GM18868 (cell line): ENCODE results near the gene LILRA2.
"Not testable (repeated sequence)": the region's sequence is repeated elsewhere in the genome, so short reads cannot be mapped to it uniquely, and the experiment has no call there.

Experiments used
- ATAC-seq: cut with Tn5 transposase; IDR thresholded peaks from one replicate; pipeline ENCODE4 v1.9.1; 2021; ENCODE audit warnings: mild to moderate bottlenecking, moderate library complexity; ENCODE audit not compliant: unreplicated experiment

Gene LILRA2

DNA sequence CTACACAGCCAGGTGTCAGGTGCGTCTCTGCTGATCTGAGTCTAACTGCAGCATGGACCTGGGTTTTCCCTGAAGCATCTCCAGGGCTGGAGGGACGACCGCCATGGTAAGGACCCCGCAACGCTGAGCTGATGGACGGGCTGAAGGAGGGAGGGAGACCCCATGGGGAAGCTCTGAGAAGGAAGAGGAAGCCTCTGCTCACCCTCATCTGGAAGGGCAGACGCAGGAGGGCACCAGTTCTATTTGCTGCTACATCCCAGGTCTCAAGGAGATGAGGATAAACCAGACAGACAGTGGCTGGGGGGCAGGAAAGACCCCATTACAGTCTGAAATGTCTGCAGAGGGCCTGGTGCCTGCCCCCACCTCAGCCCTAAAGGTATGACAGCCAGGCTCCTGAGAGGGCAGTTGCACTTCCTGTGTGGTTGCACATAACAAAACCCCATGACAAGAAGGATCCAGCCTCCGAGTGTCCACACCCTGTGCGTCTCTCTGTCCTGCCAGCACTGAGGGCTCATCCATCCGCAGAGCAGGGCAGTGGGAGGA is at the start of gene LILRA2:
LILRA2 (plus strand) TSS at position 461 of the 543 bp plus-strand sequence. CDS start 89 bp downstream, outside the sequence.
- ATAC-seq, result peak; percentile 51

DNA sequence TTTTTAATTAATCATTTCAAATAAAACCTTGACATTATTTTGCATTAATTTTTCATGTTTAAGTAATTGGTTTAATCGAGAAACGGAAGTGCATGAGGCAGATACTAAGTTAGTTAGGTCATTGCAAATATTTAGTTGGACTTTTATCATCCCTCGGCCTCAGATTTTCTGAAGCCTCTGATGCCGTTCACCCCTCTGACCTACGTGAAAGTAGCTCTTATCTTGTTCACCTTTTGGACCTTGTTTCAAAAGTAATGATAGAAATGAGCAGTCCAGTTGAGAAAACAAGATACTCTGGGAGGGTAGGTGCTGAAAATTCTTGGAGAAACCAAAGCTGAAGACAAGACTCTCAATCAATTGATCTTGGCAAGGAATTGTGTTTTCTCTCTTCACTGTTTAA is 48.0 kb upstream of the LILRA2 start:
- ATAC-seq, result no peak

DNA sequence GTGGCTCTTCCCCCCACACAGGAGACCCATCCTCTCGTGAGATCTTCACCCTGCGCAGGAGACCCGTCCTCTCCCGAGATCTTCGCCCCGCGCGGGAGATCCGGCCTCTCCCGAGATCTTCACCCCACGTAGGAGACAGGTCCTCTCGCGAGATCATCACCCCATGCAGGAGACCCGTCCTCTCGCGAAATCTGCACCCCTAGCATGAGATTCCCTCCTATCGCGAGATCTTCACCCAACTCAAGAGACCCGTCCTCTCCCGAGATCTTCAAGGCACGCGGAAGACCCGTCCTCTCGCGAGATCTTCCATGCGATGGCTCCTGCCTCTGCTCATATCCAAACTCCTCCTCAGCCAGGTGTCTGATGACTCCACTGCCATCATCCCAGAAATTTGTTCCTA is 46.6 kb upstream of the LILRA2 start:
- no peak for ATAC-seq

DNA sequence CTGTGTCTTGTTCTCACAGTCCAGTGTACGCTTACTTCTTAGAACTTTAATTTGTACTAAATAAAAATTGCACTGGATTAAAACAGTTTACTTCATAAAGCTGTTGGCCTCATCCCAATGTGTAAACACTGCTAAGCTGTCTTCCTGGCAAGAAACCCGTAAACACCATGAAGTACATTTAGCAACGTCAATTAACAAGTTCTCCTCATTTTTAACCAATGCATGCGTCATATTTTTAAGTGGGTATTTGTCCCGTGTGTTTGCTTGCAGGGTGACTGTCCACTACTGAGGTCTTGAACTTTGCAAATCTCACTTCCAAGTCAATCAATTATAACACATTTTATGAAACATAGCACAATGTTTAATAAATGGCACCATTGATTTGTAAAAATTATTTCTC is 42.7 kb upstream of the LILRA2 start:
- ATAC-seq, result no peak

DNA sequence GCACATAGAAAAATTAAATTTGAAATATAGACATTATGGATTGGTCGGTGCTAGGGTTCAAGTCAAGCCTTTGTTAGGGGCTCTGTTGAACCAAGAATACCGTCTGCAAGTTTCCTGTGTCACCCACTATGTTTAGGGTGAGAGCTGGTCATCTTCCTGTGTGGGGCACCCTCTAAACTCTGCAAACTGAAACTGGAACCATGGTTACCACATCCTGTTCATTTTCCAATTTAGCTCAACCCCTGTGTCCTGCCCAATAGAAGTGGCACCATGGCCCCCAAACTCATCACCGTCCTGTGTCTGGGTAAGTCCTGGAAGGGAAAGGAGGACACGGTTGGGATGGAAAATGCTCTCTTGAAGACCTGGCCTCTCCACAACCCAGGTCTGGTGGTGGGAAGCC is 41.1 kb upstream of the LILRA2 start:
- no peak for ATAC-seq

DNA sequence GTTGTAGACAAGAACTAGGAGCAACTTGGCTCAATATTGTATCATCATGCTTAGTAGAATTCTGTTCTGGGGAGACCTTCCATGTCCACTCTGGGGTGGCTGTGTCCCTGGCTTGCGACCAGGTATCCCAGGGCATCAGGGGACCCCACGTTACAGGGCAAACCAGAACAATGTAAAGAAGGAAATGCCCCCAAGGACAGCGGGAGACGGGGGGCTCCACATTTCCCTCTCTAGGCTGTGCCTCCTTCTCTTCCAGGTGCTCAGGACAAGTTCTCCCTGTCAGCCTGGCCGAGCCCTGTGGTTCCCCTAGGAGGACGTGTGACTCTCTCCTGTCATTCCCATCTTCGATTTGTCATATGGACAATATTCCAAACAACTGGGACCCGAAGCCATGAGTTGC is 40.1 kb upstream of the LILRA2 start:
- ATAC-seq, result no peak

DNA sequence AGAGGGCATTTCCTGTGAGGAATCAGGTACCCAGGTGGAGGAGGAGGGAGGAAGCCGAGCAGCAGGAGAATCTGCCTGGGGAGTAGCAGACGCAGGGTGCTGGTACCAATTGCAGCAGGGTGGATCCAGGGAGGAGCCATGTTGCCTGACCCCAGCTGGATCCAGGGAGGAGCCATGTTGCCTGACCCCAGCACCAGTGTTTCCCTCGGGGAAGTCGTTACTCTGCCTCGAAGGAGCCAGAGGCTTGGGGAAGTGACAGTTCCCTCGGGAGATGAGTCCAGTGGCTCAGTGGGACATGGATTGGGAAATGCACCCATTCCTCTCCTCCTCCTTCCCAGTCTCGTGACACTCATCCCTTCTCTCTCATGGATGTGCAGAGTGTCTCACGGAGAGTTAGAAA is 39.4 kb upstream of the LILRA2 start:
- ATAC-seq, result no peak

DNA sequence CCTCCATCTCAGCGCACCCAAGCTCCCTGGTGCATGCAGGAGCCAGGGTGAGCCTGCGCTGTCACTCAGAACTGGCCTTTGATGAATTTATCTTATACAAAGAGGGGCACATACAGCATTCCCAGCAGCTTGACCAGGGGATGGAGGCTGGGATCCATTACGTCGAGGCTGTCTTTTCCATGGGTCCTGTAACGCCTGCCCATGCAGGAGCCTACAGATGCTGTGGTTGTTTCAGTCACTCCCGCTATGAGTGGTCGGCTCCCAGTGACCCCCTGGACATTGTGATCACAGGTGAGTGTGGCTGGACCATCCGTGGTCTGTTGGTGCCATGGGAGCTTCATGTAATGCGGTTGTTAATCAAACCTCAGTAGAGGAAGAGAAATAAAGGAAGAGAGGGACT is 38.0 kb upstream of the LILRA2 start:
- ATAC-seq, result no peak

DNA sequence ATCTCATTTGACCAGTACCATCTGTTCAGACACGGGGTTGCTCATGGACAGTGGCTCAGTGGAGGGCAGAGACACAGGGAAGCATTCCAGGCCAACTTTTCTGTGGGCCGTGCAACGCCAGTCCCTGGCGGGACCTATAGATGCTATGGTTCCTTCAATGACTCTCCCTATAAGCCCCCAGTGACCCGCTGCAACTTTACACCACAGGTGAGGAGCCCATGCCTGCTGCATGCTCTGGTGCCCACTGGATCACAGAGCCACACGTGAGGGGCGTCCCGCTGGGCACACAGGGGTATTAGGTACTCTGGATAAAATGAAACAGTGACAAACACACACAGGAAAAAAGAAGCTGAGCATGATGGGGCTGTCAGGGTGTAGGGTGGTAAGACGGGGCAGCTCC is 36.6 kb upstream of the LILRA2 start:
- ATAC-seq, result no peak

DNA sequence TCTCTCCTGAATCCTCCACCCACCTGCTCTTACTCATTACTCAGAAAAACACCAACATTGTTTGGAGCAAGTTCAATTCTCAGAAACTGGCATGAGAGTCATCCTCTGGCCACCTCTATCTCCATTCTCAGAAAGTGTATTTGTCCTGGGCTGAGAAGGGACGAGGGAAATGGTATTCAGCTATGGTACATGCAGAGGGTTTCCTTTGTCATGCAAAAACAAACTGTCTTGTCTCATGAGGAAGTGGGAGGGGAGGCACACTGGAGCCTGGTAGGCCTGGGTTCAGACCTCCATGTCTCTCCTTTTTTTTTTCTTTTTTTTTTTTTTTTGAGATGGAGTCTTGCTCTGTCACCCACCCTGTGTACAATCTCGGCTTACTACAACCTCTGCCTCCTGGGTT is 31.9 kb upstream of the LILRA2 start:
- no peak for ATAC-seq

DNA sequence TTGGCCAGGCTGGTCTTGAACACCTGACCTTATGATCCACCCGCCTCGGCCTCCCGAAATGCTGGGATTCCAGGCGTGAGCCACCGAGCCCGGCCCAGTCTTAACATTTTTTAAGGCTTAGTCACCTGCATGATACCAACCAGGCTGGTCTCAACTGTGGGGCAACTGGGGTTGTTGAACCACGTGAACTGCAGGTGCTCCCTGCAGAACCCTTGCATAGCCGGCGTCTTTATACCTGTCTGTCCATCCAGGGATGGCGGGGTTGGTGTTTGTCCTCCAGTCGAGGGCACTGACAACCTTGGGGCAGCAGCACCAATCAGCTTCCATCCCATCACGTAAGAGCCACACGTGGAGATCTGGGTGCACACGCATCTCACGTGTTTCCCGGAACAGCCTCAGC is 24.8 kb upstream of the LILRA2 start:
- no peak for ATAC-seq

DNA sequence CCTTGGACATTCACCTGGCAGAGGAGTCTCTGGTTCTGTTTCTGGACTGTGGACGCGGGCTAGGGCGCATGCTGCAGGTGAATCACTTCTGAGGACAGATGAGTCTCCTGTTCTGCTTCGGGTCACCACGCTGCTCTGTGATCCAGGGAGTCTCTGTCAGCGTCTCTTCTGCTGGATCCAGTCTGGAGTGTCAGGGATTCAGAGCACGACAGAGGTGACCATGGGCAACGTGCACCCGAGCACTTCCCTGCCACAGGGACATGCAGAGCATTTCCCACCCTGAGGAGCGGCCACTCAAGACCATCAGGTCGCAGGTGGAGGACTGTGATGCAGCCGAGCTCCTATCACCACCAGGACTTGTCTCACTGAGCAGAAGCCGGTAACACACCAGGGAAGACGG is 24.4 kb upstream of the LILRA2 start:
- no peak for ATAC-seq

DNA sequence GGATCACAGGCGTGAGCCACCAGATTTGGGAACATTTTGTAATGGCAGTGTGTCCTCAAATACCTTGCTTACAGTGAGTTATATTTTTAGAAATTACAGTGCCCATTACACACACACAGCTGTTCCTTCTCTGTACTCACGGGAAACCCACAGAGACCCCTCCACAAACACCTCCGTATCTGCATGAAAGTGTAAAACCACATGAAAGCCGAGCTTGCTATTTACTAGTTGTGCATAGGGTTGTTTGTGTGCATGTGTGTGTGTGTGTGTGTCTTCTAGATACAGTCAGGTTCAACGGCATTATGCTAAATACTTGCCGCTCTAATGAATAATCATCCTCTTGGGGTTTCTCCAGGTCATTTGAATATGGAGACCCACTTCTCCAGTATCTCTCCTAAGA is 22.3 kb upstream of the LILRA2 start:
- no peak for ATAC-seq

DNA sequence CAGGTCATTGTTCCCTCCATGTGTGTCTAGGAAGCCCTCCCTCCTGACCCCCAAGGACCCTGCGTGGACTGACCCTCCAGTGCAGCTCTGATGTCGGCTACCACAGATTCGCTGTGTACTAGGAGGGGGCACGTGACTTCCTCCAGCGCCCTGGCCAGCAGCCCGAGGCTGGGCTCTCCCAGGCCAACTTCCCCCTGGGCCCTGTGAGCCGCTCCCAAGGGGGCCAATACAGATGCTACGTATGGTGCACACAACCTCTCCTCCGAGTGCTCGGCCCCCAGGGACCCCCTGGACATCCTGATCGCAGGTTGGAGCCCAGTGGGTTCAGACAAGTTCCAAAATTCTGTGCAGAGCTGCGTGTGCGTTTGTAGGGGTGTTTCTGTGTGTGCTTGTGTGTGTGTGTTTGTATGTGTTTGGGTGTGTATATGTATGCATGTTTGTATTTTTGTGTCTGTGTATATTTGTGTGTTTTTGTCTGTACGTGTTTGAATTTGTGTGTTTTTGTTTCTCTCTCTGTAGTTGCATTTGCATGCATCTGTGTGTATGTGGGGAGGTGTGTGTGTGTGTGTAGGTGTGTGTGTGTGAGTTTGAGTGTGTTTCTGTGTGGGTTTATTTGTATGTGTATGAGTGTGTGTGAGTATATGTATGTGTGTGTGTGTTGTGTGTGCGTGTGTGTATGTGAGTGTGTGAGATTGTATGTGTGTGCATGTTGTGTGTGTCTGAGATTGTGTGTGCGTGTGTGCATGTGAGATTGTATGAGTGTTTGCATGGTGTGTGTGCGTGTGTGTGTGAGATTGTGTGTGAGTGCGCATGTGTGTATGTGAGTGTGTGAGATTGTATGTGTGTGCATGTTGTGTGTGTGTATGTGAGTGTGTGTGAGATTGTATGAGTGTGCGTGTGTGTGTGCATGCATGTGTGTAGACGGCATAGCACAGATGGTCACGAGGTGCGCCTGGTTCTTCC is 21.4 kb upstream of the LILRA2 start:
- no peak for ATAC-seq

DNA sequence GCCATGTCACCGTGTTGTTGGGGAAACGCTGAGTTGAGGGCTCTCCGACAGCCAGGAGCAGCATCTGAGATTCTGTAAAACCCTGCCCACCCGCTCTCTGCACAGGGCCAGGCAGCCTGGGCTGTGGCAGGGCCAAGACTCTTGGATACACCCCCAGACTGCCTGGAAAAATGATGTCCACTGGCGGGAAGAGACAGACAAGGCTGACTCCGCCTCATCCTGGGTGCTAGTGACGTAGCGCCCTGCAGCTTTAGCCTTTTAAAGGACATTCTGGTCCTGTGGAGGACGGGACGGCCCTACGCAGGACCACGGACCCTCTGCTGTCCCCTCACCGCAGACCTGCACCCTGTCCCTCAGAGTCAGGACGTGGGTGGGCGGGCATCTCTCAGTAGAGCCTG is 20.7 kb upstream of the LILRA2 start:
- ATAC-seq, result no peak

DNA sequence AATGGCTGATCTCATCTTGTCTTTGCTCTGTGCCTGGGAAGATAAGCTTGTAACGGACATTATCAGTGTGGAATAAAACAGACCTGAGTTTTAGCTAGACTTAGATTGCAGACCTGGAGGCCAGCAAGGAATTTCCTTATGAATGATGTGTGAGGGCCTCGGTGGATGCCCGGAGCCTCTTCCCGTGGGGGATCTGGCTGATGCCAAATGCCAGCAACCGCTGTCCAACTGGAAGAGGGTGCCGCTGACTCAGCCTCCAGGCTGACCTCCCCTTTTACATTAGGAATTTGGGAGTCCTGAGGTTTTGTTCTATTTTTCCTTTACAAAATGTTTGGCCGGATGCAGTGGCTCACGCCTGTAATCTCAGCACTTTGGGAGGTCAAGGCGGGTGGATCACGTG is 19.6 kb upstream of the LILRA2 start:
- ATAC-seq, result no peak

DNA sequence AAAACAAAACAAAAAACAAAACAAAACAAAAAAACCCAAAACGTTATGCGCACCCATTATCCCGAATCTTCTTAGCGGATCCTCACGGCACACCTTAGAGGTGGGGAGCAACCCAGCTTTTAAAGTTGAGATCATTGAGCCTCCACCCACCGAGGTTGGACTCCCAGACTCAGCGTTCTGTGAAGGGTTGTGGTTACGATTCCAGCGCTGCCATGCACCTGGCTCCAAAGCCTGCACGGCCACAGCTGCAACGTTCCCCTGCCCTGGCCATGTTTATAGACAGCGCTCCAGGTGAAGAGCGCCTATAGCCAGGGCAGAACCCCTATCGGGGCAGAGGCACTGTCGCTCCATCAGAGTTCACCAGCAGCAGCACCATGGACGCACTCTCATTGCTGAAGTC is 18.7 kb upstream of the LILRA2 start:
- no peak for ATAC-seq

DNA sequence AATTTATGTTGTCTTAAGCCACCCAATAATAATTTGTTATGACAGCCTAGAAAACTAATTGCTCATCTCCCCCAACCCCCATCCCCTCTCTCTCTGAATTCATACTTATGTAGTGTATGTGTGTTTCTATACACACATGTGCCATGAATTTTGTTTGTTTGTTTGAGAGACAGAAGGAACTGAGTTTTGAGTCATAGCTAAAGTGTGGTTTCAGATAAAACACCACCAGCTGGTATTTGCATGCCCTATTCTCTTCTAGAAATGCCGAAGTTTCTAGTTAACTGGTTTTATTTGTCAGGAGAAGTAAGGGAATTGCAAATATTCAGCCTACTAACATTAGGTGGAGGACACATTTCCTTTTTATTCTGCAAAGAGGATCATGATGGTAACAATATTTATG is 17.4 kb upstream of the LILRA2 start:
- no peak for ATAC-seq

DNA sequence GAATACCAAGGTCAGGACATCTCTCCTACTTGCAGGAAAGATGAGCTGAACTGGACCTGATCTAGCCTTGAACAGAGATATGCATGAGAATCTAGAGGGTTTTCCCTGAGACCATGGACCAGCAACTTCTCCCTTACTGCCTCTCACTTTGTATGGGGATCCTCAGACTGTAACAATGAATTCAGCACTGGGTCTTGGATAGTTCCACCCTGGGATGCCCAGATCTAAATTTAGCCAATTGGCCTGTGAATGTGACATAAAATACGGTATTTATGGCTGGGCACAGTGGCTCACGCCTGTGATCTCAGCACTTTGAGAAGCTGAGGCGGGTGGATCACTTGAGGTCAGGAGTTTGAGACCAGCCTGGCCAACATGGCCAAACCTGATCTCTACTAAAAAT is 15.3 kb upstream of the LILRA2 start:
- no peak for ATAC-seq

DNA sequence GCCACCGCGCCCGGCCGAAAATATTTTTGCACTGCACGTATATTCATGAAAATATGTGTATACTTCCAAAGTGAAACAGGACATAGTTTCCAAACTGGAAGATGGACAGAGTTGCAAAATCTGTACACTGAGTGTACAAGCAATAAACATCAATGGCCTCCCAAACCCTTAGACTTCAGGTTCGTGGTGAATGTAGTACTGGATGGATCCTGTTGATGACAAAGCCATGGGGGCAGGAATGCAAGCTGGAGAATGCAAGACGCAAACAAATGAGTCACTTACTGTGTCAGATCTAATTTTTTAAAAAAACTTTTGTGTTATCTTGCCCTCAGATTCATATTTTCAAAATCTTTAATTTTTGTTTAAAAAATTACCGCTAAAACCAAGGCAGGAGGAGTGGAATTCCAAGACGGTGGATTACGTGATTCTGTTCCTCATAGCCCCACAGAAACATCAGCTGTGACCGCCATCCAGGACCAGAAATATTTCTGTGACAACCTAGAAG is 12.7 kb upstream of the LILRA2 start:
- no peak for ATAC-seq

DNA sequence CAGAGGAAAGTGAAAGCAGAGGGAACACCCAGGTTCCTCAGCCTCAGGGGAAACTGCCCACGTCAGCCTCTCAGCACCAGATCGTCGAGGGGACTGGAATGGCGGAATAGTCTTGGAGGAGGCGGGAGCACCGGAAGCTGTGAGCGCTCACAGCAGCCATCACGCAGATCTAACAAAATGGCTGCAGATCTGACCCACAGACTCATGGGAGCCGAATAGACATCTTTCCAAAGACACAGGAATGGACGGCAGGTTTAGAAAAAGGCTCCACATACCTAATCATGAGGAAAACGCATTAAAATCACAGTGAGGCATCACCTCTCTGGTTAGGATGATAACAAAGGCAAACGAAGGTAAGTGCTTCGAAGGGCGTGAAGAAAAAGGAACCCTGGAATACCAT is 11.8 kb upstream of the LILRA2 start:
- ATAC-seq, result no peak

DNA sequence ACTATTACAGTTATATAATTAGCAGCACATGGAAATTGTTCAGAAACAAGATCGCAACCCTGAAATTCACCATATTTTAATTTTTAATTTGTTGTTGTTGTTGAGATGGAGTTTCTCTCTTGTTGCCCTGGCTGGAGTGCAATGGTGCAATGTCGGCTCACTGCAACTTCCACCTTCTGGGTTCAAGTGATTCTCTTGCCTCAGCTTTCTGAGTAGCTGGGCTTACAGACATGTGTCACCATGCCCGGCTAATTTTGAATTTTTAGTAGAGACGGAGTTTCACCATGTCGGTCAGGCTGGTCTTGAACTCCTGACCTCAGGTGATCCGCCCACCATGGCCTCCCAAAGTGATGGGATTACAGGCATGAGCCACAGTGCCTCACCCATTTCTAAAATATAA is 10.4 kb upstream of the LILRA2 start:
- ATAC-seq, result not testable (repeated sequence)
